Pulmonary artery endothelial cell (primary cell): Measurements from ENCODE around the gene C1R. TPM values are rescaled to one million over a fixed set of nuclear protein-coding genes. Genes with fewer than 3 reads are reported as not detected.
"Not testable (repeated sequence)": the region's sequence is repeated elsewhere in the genome, so short reads cannot be mapped to it uniquely, and the experiment has no call there.

ENCODE experiments used
- DNase-seq: peaks from one replicate; pipeline ENCODE4 v3.0.0-alpha.2; 2011; ENCODE audit warnings: low read depth, low spot score
- total RNA-seq: library from RNA; depleted of rRNA; stranded (reverse); fragments of >200 nt; gene quantifications from 2 replicates; pipeline ENCODE4 v1.2.3, GENCODE V29; 2014

The C1R gene
- total RNA-seq, 1 donor from 2014 or later, result 1.9 TPM

- DNase-seq, result no peak
Observed at GRCh38 chr12:7038591-7038990, 53.7 kb downstream of the C1R start.

GRCh38 chr12:7037411-7037810, 54.8 kb downstream of the C1R start:
- not testable (repeated sequence) for DNase-seq

- no peak for DNase-seq
Observed at GRCh38 chr12:7035463-7035862, 56.8 kb downstream of the C1R start.

- no peak for DNase-seq
Observed at GRCh38 chr12:7034464-7034863, 57.8 kb downstream of the C1R start.

- no peak for DNase-seq
Observed at GRCh38 chr12:7032990-7033389, 59.3 kb downstream of the C1R start.

GRCh38 chr12:7031306-7031705, 60.9 kb downstream of the C1R start:
- DNase-seq, result no peak

Other genes starting within 250 kb of the C1R start
- gene CDCA3, start 241.2 kb downstream of the C1R start, total RNA-seq, result 11.0 and 27.2 TPM in 2 replicates
- 105 and 132 TPM in 2 replicates for gene USP5, start 240.3 kb downstream of the C1R start, total RNA-seq
- gene TPI1, start 224.9 kb downstream of the C1R start, total RNA-seq, result 941 and 1,374 TPM in 2 replicates
- 3.1 and 5.8 TPM in 2 replicates for gene SPSB2, start 219.1 kb downstream of the C1R start, total RNA-seq
- 4.4 TPM in 2 replicates for gene LRRC23, start 187.6 kb downstream of the C1R start, total RNA-seq
- 8.8 and 12.6 TPM in 2 replicates for gene ENO2, start 177.9 kb downstream of the C1R start, total RNA-seq
- gene ATN1, start 164.5 kb downstream of the C1R start, total RNA-seq, result 6.1 and 6.7 TPM in 2 replicates
- gene RNU7-1, start 148.6 kb downstream of the C1R start, total RNA-seq, result not detected in 2 replicates
- gene C12orf57, start 148.4 kb downstream of the C1R start, total RNA-seq, result 68.2 and 84.6 TPM in 2 replicates
- gene PTPN6, start 141.1 kb downstream of the C1R start, total RNA-seq, result 0.13 and 0.60 TPM in 2 replicates
- gene PHB2, start 121.8 kb downstream of the C1R start, total RNA-seq, result 182 and 215 TPM in 2 replicates
- gene EMG1, start 121.5 kb downstream of the C1R start, total RNA-seq, result 47.9 and 85.6 TPM in 2 replicates
- 5.2 and 8.6 TPM in 2 replicates for gene LPCAT3, start 74.0 kb downstream of the C1R start, total RNA-seq
- gene C1S, start 31.7 kb downstream of the C1R start, total RNA-seq, result 0.40 and 5.1 TPM in 2 replicates
- gene C1RL, start 16.8 kb upstream of the C1R start, total RNA-seq, result 15.6 and 19.7 TPM in 2 replicates
- gene RBP5, start 36.4 kb upstream of the C1R start, total RNA-seq, result not detected in 2 replicates
- gene CLSTN3, start 37.9 kb upstream of the C1R start, total RNA-seq, result 12.8 and 18.5 TPM in 2 replicates
- gene PEX5, start 97.2 kb upstream of the C1R start, total RNA-seq, result 28.5 and 31.0 TPM in 2 replicates
- gene ACSM4, start 211.6 kb upstream of the C1R start, total RNA-seq, result not detected in 2 replicates